ENCODE data around the gene TIAM1.
"Not testable (repeated sequence)": the region's sequence is repeated elsewhere in the genome, so short reads cannot be mapped to it uniquely, and the experiment has no call there.

The TIAM1 gene

GRCh38 chr21:31233711-31234110, 110.3 kb downstream of the TIAM1 start:
- no peak for TF ChIP-seq CTCF (IDR thresholded peaks at IDR 0.05)
- TF ChIP-seq ZFX (IDR thresholded peaks at IDR 0.05; ENCODE audit: borderline replicate concordance), result no peak

GRCh38 chr21:31232344-31232743, 111.7 kb downstream of the TIAM1 start:
- TF ChIP-seq CTCF (IDR thresholded peaks at IDR 0.05) (no peak), ZFX (IDR thresholded peaks at IDR 0.05; ENCODE audit: borderline replicate concordance) (no peak)
- H3K27ac ChIP-seq, result no peak overlapping the region

More at GRCh38 chr21:31233711-31234110, 110.3 kb downstream of the TIAM1 start:
- H3K27ac ChIP-seq, result no peak overlapping the region

- TF ChIP-seq ZFX (IDR thresholded peaks at IDR 0.05; ENCODE audit: borderline replicate concordance), result no peak
- TF ChIP-seq CTCF (IDR thresholded peaks at IDR 0.05), result no peak
- H3K27ac ChIP-seq, result no peak overlapping the region
Observed at GRCh38 chr21:31230937-31231336, 113.1 kb downstream of the TIAM1 start.

GRCh38 chr21:31228723-31229122, 115.3 kb downstream of the TIAM1 start:
- not testable (repeated sequence) for H3K27ac ChIP-seq

GRCh38 chr21:31225713-31226112, 118.3 kb downstream of the TIAM1 start:
- TF ChIP-seq ZFX (IDR thresholded peaks at IDR 0.05; ENCODE audit: borderline replicate concordance) (no peak), CTCF (IDR thresholded peaks at IDR 0.05) (no peak)
- no peak overlapping the region for H3K27ac ChIP-seq

GRCh38 chr21:31222142-31222541, 121.9 kb downstream of the TIAM1 start:
- TF ChIP-seq ZFX (IDR thresholded peaks at IDR 0.05; ENCODE audit: borderline replicate concordance), result no peak
- no peak for TF ChIP-seq CTCF (IDR thresholded peaks at IDR 0.05)
- no peak overlapping the region for H3K27ac ChIP-seq

- no peak for TF ChIP-seq ZFX (IDR thresholded peaks at IDR 0.05; ENCODE audit: borderline replicate concordance)
- no peak for TF ChIP-seq CTCF (IDR thresholded peaks at IDR 0.05)
- H3K27ac ChIP-seq, result no peak overlapping the region
Observed at GRCh38 chr21:31221043-31221442, 123.0 kb downstream of the TIAM1 start.

GRCh38 chr21:31220575-31220974, 123.5 kb downstream of the TIAM1 start:
- H3K27ac ChIP-seq, result no peak overlapping the region
- TF ChIP-seq ZFX (IDR thresholded peaks at IDR 0.05; ENCODE audit: borderline replicate concordance), result no peak
- no peak for TF ChIP-seq CTCF (IDR thresholded peaks at IDR 0.05)
